BE2C (cell line): ENCODE measurements around the gene NAA50.

ENCODE experiments used
- DNase-seq: peaks from one replicate; pipeline ENCODE4 v3.0.0-alpha.2; 2020
- H3K27me3 ChIP-seq: fragments of 250-450 bp; sonication (Bioruptor Pico); 2 replicates; pipeline ENCODE4 v1.5.1; 2020; ENCODE audit warnings: mild to moderate bottlenecking
- H3K36me3 ChIP-seq: fragments of 250-450 bp; sonication (Bioruptor Pico); 2 replicates; pipeline ENCODE4 v1.5.1; 2020; ENCODE audit warnings: mild to moderate bottlenecking
- H3K4me1 ChIP-seq: fragments of 250-450 bp; sonication (Bioruptor Pico); 2 replicates; pipeline ENCODE4 v1.5.1; 2020
- H3K4me3 ChIP-seq: 2 replicates; pipeline ENCODE4 v1.5.1; 2011; ENCODE audit warnings: low read depth, low read length
- H3K9me3 ChIP-seq: fragments of 250-450 bp; sonication (Bioruptor Pico); 2 replicates; pipeline ENCODE4 v1.5.1; 2020
- TF ChIP-seq, protein P1 (sequence below): IDR thresholded peaks from 2 replicates; pipeline ENCODE4 v1.5.1; 2012; ENCODE audit warnings: mild to moderate bottlenecking, low read depth, low read length

The NAA50 gene

DNA sequence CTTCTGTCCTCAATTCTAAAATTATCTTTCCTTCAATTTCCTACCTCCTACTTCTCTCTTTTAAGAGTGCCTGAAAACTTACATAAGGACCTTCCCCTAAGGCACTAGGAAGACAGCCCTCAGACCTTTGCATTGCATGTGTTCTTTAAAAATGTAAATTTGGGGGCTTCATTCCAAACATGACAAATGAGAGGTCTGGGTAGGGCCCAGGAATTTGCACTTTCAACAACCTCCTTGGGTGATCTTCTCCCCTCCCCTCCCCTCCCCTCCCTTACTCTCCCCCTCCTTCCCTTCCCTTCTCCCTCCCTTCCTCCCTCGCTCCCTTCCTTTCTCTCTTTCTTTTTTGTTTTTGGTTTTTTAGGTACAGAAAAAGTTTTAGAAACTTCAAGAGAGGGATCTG is 68.3 kb downstream of the NAA50 start:
- no peak for DNase-seq
- H3K9me3 ChIP-seq: no peaks in the 10 kb centered on the region
- no peaks in the 10 kb centered on the region for H3K27me3 ChIP-seq
- no peaks in the 10 kb centered on the region; the same call in 1 of the 2 replicates for H3K36me3 ChIP-seq
- no peaks in the 10 kb centered on the region for H3K4me1 ChIP-seq
- TF ChIP-seq, protein P1, sequence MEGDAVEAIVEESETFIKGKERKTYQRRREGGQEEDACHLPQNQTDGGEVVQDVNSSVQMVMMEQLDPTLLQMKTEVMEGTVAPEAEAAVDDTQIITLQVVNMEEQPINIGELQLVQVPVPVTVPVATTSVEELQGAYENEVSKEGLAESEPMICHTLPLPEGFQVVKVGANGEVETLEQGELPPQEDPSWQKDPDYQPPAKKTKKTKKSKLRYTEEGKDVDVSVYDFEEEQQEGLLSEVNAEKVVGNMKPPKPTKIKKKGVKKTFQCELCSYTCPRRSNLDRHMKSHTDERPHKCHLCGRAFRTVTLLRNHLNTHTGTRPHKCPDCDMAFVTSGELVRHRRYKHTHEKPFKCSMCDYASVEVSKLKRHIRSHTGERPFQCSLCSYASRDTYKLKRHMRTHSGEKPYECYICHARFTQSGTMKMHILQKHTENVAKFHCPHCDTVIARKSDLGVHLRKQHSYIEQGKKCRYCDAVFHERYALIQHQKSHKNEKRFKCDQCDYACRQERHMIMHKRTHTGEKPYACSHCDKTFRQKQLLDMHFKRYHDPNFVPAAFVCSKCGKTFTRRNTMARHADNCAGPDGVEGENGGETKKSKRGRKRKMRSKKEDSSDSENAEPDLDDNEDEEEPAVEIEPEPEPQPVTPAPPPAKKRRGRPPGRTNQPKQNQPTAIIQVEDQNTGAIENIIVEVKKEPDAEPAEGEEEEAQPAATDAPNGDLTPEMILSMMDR: no peak
- H3K4me3 ChIP-seq: no peak overlapping the region

DNA sequence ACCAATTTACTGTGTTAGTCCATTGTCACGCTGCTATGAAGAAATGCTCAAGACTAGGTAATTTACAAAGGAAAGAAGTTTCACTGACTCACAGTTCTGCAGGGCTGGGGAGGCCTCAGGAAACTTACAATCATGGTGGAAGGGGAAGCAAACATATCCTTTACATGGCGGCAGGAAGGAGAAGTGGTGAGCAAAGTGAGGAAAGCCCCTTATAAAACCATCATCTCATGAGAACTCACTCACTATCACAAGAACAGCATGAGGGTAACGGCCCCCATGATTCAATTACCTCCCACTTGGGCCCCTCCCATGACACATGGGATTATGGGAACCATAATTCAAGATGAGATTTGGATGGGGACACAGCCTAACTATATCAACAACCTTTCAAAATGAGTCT is 69.8 kb downstream of the NAA50 start:
- no peaks in the 10 kb centered on the region for H3K9me3 ChIP-seq
- TF ChIP-seq, protein P1: no peak
- no peak overlapping the region for H3K4me3 ChIP-seq
- no peaks in the 10 kb centered on the region; the same call in 1 of the 2 replicates for H3K36me3 ChIP-seq
- H3K27me3 ChIP-seq: no peaks in the 10 kb centered on the region
- DNase-seq: no peak
- H3K4me1 ChIP-seq: no peaks in the 10 kb centered on the region

DNA sequence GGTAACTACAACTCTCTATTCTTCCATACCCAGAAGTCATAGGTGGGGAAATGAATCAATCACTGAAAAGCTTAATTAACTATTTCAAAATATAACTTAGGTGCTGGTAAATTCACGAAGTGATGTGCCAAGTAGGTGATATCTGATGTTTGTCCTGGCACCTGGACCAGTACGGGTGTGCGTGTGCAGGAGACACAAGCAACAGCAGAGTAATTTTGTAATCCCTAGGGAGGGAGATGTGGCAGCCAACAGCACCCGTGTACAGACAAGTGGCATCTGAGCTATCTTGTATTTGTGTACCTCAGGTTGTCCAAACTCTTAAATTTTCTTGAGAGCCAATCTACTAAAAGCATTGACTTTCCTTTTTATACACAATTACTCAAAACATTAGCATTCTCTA is 72.5 kb downstream of the NAA50 start:
- Histone ChIP-seq H3K27me3 (no peaks in the 10 kb centered on the region), H3K36me3 (no peaks in the 10 kb centered on the region; the same call in 1 of the 2 replicates), H3K4me1 (no peaks in the 10 kb centered on the region), H3K9me3 (no peaks in the 10 kb centered on the region), H3K4me3 (no peak overlapping the region)
- DNase-seq: no peak
- TF ChIP-seq, protein P1: no peak

DNA sequence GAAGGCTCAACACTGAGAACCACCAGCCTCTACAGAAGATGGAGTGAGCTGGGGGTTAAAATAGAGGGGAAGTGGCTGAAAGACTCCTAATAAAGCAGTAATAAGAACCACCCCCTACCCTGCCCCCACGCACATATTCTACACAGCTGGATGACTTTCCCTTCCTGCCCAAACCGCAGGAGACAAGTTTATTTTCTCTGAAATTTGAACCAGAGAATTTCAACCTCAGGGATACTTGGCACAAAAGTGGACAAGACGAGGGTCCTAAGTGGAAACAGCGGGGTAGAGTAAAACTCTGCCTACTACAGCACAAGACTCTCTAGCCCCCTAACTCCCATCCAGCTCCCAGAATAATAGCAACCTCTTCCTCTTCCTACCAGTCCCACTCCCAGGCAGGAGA is 78.0 kb downstream of the NAA50 start:
- no peak for DNase-seq
- Histone ChIP-seq H3K4me3 (no peak overlapping the region), H3K9me3 (no peaks in the 10 kb centered on the region), H3K27me3 (no peaks in the 10 kb centered on the region), H3K36me3 (no peaks in the 10 kb centered on the region), H3K4me1 (no peaks in the 10 kb centered on the region)
- TF ChIP-seq, protein P1: no peak
